DMS79 (cell line): Measurements from ENCODE around the gene VSTM2L.
"Not testable (repeated sequence)": the region's sequence is repeated elsewhere in the genome, so short reads cannot be mapped to it uniquely, and the experiment has no call there.

Source experiments
- DNase-seq: peaks from one replicate; lab custom pipeline; 2025; lab: John Stamatoyannopoulos, UW

The VSTM2L gene

DNA sequence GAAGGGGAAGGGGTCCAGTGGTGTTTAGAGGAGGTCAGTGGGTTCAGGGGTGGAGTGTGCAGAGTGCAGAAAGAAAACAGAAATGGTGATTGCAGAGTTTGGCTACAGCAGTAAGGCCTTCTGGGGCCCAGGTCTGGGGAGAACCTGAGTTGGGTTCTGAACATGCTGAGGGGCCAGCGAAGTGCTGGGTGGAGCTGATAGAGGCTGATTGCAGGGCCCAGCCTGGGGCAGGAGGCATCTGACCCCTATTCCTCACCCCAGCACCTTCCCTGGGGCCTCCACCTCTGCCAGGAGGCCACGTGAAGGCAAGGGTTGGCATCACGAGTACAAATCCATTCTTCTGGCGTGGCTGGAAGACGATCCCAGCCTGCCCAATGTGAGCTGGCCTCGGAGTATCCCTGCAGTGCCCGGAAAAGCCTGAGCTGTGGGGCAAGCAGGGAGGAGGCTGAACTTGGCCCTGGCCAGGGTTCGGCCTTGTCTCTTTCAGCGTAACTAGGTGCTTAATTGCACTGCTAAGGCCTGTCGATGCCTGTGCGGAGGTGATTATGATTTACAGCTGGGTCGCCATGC, 35.3 kb downstream of the VSTM2L start:
- no peak for DNase-seq

DNA sequence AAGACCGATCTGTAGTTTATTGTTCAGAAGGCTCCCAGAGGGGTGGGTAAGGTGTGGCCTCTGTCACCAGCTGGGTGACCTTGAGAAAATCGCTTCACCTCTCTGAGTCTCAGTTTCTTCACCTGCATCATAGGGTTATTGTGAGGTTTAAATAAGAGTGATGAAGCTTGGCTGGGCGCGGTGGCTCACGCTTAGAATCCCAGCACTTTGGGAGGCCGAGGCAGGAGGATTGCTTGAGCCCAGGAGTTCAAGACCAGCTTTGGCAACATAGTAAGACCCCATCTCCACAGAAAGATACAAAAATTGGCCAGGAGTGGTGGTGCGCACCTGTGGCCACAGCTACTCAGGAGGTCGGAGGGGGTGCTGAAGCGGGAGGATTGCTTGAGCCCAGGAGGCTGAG, 36.0 kb downstream of the VSTM2L start:
- no peak for DNase-seq

DNA sequence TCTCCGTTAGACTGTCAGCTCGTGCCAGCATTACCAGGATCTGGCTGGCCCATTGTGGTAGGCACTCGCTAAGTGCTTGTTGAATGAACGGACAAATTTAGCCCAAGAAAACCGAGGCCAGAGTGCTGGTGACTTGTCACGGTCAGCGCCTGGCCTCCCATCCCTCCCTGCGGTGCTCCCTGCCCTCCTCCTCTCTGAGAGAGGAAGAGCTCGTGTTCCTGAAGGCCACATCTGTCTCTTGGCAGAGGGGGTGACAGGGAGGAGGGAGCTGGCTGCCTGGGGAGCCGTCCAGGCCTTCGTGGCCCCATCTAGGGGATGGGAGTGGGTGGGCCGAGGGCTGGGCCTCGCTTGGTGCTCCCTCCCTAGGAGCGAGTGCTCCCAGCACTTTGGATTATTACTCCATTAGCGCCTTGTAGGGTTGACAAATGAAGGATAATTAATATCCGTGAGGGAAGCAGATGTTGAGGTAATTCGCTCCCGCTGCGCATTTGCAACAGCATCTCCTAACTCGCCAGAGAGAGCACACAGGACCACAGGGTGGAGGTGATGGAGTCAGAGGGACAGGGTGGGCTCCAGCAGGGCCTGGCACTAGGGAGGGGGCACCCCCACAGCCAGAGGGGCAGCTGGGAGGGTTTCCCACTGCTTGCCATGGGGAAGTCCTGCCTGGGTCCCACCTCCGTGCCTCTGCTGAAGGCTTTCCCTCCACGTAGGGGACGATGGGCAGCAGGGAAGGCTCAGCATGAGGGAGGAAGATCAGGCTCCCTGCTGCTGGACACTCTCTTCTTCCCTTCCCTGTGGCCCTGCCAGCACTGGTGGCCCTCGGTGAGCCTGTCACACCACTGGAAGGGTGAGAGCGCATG, 37.0 kb downstream of the VSTM2L start:
- DNase-seq, result no peak

DNA sequence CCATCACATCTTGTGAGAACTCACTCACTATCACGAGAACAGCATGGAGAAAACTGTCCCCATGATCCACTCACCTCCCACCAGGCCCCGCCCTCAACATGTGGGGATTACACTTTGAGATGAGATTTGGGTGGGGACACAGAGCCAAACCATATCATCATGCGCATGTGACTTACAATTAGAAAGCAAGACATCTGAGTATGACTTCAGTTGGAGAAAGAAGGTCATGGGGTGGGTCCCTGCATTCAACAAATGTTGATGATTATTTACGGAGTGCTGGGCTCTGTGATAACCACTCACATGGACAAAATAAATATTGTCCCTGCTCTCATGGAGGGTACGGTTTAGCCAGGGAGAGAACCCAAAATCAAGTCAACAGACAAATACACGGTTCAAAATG, 37.9 kb downstream of the VSTM2L start:
- DNase-seq, result no peak

DNA sequence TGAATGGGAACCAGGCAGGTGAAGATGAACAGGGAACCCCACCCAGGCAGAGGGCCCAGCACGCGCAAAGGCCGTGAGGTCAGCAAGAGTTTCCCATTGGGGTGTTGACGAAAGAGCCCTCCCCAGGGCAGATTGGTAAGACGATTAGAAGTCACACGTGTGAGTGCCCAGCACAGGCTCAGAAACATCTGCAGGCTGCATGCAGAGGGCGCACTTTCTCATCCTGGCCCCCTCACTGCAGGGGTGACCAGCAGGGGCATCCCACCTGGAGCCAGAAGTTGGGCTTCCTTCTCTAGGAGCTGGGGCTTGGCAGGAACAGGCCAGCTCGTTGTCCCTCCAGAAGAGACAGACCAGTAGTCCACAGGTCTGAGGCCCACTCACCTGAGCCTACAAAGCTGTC, 38.4 kb downstream of the VSTM2L start:
- DNase-seq, result no peak

DNA sequence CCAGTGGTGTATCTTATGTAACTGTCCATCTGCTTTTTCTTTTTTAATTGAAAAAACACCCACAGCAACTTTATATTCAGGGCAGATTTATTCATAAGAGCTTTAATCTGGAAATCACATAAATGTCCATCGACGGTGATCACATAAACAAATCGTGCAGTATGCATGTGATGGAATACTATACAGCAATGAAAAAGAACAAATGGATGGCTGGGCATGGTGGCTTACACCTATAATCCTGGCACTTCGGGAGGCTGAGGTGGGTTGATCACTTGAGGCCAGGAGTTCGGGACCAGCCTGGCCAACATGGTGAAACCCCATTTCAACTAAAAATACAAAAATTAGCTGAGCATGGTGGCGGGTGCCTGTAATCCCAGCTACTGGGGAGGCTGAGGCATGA, 39.1 kb downstream of the VSTM2L start:
- DNase-seq, result no peak

DNA sequence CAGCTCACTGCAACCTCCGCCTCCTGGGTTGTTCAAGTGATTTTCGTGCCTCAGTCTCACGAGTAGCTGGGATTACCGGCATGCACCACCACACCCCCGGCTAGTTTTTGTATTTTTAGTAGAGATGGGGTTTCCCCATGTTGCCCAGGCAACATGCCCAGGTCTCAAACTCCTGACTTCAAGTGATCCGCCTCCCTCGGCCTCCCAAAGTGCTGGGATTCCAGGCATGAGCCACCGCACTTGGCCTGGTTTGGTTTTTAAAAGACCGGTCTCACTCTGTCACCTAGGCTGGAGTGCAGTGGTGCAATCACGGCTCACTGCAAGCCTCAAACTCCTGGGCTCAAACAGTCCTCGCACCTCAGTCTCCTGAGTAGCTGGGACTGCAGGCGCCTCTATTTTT, 40.1 kb downstream of the VSTM2L start:
- no peak for DNase-seq

DNA sequence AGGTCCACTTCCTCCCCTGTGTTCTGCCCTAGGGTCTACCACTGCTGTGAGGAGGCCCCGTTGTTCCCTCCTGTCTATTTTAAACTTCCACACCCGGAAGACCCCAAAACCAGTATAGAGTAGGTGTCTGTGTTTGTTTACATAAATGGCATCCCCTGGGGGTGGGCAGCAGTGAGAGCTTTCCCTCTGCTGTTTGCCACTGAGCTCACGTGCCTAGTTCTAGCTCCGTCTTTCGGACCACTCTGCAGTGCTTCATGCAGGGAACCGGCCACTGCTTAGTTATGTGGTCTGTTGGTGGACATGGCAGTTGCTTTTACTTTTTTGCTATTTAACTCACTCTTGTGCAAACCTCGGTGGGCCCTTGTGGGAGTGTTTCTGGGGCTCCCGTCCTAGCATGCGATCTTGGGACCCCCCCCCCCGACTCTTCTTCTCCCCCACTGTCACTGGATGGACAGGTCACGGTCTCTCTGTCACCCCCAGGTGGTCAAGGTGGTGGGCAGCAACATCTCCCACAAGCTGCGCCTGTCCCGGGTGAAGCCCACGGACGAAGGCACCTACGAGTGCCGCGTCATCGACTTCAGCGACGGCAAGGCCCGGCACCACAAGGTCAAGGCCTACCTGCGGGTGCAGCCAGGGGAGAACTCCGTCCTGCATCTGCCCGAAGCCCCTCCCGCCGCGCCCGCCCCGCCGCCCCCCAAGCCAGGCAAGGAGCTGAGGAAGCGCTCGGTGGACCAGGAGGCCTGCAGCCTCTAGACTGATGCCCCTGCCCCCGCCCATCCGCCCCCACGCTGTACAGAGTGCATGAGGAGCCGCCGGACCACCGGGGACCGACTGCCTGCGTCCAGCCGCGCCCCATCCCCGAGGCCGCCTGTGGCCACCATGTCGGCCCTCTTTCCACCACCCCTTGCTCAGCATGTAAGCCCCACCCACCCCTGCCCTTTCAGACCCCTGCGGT, 40.9 kb downstream of the VSTM2L start:
- DNase-seq, result no peak

DNA sequence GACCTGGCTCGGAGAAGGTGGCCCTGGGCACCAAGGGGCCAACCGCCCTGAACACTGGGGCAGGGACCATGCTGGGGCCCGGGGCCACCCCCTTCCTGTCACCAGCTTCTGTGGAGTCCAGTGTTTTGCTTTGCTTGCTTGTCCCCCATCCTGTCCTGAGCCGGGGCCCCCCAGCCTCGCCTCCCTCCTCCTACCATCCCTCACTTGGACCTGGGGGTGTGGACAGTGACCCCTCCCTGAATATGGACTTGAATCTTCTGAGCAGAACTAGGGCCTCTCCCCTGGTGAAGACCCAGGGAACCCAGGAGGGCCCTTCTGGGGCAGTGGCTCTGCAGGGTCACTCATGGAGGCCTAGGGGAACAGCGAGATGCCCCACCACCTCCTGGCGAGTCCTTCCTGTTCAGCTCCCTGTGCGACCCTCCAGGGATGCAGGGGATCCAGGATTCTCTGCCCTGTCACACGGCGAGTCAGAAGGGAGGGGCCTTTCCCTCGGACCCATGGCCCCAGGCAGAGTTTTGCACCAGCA, 41.6 kb downstream of the VSTM2L start:
- no peak for DNase-seq

DNA sequence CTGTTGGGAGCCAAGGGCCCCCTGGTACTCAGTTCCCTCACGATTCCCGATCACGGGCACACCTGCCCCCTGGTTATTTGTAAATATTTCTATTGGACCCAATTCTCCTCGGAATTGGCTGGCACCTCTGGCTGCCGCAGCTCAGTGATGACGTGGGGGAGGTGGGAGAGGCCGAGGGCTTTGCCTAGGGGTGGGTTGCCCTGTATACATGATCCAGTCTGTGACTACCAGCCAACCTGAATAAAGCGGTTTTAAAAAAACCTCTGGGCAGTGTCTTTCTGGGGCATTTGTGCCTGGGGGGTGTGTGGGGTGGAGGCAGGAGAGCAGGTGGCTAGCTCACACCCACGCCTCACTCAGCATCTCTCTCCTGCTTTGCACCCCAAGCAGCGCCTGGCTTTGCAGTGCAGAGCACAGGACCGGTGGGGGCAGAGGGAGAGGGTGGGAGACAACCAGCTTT, 42.2 kb downstream of the VSTM2L start:
- DNase-seq, result peak; percentile 40

DNA sequence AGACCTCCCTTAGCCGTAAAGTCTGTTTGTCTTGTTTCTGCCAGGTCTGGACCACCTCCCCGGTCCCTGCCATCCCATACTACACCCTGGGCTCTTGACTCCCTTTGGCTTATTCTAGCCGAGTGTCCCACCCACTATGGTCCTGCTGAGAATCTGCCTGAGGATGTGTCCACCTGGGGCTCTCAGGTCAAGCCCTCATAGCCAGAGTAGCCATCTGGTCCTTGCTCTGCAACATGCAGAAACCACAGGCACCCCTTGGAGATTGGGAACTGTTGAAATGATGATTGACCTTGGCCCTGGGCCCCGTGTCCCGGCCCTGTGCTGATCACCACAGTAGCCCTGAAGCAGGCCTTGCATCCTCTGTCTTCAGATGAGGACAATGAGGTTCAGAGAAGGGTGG, 44.0 kb downstream of the VSTM2L start:
- no peak for DNase-seq

DNA sequence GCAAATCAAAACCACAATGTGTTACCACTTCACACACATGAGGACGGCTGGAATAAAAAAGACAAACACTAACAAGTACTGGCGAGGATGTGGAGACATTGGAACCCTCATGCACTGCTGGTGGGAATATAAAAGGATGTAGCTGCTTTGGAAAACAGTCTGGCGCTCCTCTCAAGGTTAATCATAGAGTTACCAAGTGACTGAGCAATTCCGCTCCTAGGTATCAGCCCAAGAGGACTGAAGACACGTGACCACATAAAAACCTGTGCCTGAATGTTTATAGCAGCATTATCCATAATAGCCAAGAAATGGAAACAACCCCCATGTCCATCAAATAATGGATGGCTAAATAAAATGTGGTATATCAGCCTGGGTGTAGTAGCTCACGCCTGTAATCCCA, 45.0 kb downstream of the VSTM2L start:
- DNase-seq, result no peak

DNA sequence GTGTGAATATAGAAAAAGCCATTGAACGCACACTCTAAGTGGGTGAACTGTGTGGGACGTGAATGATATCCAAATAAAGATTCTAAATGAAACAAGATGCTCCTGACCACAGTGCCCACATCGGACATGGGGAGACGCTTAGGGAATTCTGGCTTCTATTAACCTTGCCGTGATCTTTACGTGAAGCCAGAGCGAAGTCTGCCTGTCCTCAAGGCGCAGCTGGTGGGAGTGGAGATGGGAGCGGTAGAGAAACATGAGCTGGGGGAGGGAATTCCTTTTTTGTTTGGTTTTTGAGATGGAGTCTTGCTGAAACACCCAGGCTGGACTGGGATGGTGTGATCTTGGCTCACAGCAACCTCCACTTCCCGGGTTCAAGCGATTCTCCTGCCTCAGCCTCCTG, 46.0 kb downstream of the VSTM2L start:
- no peak for DNase-seq

DNA sequence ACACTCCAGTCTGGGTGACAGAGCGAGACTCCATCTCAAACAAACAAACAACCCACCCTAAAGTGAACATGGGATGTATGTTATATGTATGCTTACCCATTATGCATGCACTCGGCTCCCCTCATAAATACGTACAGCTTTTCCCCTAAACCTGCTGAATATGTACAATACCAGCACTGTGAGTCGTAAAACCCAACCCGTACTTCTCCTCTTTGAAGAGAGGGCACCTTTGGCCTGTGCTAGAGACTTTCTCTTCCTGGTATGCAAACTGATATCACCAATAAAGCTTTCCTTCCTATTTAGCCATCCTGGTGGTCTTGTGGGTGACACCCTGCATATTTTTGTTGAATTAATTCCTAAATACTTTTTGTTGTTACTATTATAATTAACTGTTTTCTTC, 51.3 kb downstream of the VSTM2L start:
- DNase-seq, result no peak

DNA sequence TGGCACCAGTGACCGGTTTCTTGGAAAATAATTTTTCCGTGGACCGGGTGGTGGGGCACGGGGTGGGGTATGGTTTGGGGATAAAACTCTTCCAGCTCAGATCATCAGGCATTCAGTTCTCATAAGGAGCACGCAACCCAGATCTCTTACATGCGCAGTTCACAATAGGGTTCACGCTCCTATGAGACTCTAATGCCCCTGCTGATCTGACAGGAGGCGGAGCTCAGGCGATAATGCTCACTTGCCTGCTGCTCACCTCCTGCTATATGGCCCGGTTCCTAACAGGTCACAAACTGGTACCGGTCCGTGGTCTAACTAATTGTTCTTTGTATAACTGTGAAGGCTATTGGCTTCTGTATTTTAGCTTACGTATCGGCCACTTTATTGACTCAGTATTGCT, 51.7 kb downstream of the VSTM2L start:
- no peak for DNase-seq

DNA sequence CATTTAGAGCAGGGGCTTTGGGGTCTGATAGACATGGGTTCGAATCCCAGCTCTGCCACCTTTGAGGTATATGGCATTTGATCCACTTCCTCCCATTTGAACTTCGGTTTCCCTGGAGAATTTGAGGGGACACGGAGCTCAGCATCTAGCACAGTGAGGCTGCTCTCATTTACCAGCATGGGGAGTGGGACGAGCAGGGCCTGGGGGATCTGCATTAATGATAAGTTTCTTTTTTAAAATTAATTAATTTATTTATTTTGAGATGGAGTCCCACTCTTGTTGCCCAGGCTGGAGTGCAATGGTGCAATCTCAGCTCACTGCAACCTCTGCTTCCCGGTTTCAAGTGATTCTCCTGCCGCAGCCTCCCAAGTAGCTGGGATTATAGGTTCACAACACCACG, 52.6 kb downstream of the VSTM2L start:
- no peak for DNase-seq

DNA sequence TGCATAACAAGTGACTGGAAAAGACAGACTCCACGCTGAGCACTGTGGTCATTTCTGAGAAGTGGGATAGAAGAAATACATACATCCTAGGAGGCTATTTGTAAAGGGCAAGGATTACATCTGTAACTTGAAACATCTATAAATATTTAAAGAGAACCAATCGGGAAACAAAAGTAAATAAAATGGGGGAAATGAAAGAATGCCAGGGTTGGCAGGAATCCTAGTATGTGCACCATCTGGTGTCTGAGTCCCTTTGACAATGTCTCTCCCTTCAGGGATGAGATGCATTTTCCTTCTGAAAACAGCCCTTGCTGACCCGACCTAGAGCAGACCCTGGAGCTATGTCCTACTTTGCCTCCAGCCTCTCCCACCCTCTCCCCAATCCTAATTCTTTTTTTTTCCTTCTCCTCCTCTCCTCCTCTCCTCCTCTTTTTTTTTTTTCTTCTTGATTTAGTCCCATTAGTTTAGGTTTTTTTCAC, 53.2 kb downstream of the VSTM2L start:
- DNase-seq, result no peak

DNA sequence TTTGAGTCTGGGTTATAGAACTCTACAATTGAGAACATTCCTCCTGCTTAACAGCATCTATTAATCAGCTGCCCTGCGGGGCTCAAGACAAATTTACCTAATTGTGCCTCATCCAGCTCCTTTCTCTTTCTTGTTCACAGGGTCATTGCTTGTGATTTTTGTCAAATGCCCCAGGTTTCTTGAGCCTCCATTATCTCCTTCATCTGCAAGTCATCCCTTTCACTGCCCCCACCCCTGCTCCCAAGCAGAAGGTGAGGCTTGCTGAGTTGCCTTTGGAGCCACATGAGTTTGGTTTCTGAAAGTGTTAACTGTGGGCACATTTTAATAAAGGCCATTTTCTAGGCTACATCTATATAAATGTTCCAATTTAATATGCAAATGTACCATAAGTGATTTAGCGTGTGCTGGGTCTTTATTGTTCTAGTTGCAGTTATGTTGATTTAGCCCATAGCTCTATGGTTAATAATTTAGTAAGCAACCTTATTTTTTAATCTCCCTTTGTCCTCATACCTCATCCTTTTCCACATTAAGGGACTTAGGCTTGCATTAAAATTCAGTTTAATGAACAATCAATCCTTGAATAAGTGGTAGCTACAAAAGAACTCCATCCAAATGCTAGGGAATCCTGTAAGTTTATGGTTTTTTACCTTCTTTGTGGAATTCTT, 56.1 kb downstream of the VSTM2L start:
- DNase-seq, result no peak

DNA sequence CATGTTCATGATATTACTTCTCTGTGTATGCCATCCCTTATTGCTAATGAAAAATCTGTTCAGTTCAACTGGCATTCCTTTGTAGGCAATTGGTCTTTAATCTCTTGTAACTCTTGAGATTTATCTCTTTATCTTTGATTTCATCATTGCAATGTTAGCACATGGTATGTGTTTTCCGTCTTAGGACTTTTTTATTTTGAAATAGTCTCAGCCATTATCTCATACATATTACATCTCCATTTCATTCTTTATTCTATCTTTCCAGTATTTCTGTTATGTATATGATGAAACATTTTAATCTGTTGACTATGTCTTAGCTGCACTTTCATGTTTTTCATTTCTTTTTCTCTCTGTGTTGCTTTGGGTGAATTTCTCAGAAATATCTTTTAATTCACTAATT, 58.1 kb downstream of the VSTM2L start:
- no peak for DNase-seq

DNA sequence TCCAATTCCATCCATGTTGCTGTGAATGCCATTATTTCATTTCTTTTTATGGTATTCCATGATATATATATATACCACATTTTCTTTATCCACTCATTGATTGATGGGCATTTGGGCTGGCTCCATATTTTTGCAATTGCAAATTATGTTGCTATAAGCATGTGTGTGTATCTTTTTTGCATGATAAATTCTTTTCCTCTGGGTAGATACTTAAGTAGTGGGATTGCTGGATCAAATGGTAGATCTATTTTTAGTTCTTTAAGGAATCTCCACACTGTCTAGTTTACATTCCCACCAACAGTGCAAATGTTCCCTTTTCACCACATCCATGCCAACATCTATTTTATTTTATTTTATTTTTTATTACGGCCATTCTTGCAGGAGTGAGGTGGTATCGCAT, 60.6 kb downstream of the VSTM2L start:
- not testable (repeated sequence) for DNase-seq

DNA sequence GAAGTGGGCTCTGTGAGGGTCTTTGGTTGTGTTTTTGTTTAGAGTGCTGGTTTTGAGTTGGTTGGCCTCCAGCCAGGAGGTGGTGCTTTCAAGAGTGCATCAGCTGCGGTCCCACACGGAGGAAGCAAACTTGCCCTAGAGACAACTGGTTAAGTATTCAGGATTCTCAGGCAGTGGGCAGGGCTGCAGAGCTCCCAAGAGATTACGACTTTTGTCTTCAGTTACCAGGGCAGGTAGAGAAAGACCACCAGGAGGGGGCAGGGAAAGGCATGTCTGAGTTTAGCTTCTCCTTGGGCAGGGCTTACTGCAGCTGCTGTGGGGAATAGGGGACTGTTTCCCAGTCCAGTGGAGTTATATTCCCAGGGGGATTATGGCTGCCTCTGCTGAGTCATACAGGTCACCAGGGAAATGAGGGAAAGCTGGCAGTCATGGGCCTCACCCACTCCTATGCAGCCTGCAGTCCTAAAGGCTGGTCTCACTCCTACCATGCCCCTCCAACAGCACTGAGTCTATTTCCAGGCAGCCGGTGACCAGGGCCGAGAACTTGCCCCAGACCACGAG, 66.0 kb downstream of the VSTM2L start:
- peak; percentile 89 for DNase-seq
